CD14-positive monocyte (primary cell): ENCODE results near the gene PISD. TPM values are rescaled to one million over a fixed set of nuclear protein-coding genes. Genes with fewer than 3 reads are reported as not detected.
"Not testable (repeated sequence)": the region's sequence is repeated elsewhere in the genome, so short reads cannot be mapped to it uniquely, and the experiment has no call there.

Experiments used
- DNase-seq, 3 donors: peaks; one replicate each; pipeline ENCODE4 v3.0.0-alpha.2; 2011 to 2022
- H2AFZ ChIP-seq: 2 replicates; pipeline ENCODE4 v1.6.0; 2012; ENCODE audit warnings: mild to moderate bottlenecking, low read depth, low read length, inconsistent platforms; ENCODE audit not compliant: insufficient read depth, poor library complexity, severe bottlenecking
- H3K27ac ChIP-seq, 2 donors: 1 replicate in 1 of 2; 2 replicates in 1 of 2; pipeline ENCODE4 v1.5.1; 2012 to 2013; ENCODE audit warnings: low read length in 2 of 2, control low read depth in 1 of 2, inconsistent platforms in 1 of 2, low read depth in 1 of 2, mild to moderate bottlenecking in 1 of 2
- H3K27me3 ChIP-seq, 2 donors: one replicate each; pipeline versions ENCODE4 v1.6.0 to v1.6.1; 2011 to 2013; ENCODE audit warnings: low read length in 2 of 2; ENCODE audit not compliant: control insufficient read depth in 2 of 2, insufficient read depth in 2 of 2
- H3K36me3 ChIP-seq, 2 donors: replicated peaks in 1 of 2; 1 replicate in 1 of 2; 2 replicates in 1 of 2; pipeline versions ENCODE4 v1.5.1 to v1.6.1; 2012 to 2013; ENCODE audit warnings: low read length in 2 of 2, control low read depth in 1 of 2, inconsistent platforms in 1 of 2, mild to moderate bottlenecking in 1 of 2; ENCODE audit not compliant: insufficient read depth in 2 of 2, control insufficient read depth in 1 of 2
- H3K4me1 ChIP-seq, 2 donors: 1 replicate in 1 of 2; 2 replicates in 1 of 2; pipeline versions ENCODE4 v1.5.1 to v1.6.1; 2012 to 2013; ENCODE audit warnings: low read length in 2 of 2, control low read depth in 1 of 2, inconsistent platforms in 1 of 2, mild to moderate bottlenecking in 1 of 2, moderate library complexity in 1 of 2; ENCODE audit not compliant: insufficient read depth in 2 of 2, control insufficient read depth in 1 of 2
- H3K4me2 ChIP-seq: replicated peaks from 2 replicates; pipeline ENCODE3; 2012; ENCODE audit warnings: low read length, moderate library complexity, mild to moderate bottlenecking; ENCODE audit not compliant: poor library complexity, severe bottlenecking; ENCODE audit errors: extremely low read depth
- H3K4me3 ChIP-seq, 3 experiments: fragments of 200-600 bp in 1 of 3; sonication (generic) in 1 of 3; replicated peaks in 1 of 3; 1 replicate in 2 of 3; 2 replicates in 1 of 3; pipeline ENCODE4 v1.5.1; 2011 to 2013; ENCODE audit warnings: low read length in 3 of 3, mild to moderate bottlenecking in 3 of 3, control low read depth in 2 of 3, low read depth in 2 of 3, inconsistent platforms in 1 of 3, moderate library complexity in 1 of 3
- H3K79me2 ChIP-seq: 2 replicates; pipeline ENCODE4 v1.6.0; 2012; ENCODE audit warnings: mild to moderate bottlenecking, control low read depth, inconsistent platforms, low read length, moderate library complexity; ENCODE audit not compliant: insufficient read depth
- H3K9ac ChIP-seq: 2 replicates; pipeline ENCODE4 v1.6.0; 2017; ENCODE audit warnings: low read length, mild to moderate bottlenecking; ENCODE audit not compliant: insufficient read depth, poor library complexity, severe bottlenecking
- H3K9me3 ChIP-seq, 2 donors: replicated peaks in 1 of 2; 1 replicate in 1 of 2; 2 replicates in 1 of 2; pipeline versions ENCODE4 v1.5.1 to v1.6.1; 2012 to 2013; ENCODE audit warnings: low read length in 2 of 2, control low read depth in 1 of 2; ENCODE audit not compliant: control insufficient read depth in 1 of 2, insufficient read depth in 1 of 2
- H4K20me1 ChIP-seq: 2 replicates; pipeline ENCODE4 v1.6.0; 2012; ENCODE audit warnings: mild to moderate bottlenecking, low read length, control low read depth, moderate library complexity; ENCODE audit not compliant: insufficient read depth
- H3K27ac Mint-ChIP-seq, 7 donors: one replicate each; pipeline ENCODE4 v1.8.0; 2020; ENCODE audit warnings: mild to moderate bottlenecking in 7 of 7, mixed read lengths in 7 of 7, moderate library complexity in 6 of 7, inconsistent platforms in 2 of 7
- H3K27me3 Mint-ChIP-seq, 3 donors: one replicate each; pipeline ENCODE4 v1.8.0; 2021 to 2022; ENCODE audit warnings: low read depth in 3 of 3, mild to moderate bottlenecking in 3 of 3, mixed read lengths in 3 of 3, moderate library complexity in 3 of 3, inconsistent platforms in 1 of 3
- H3K36me3 Mint-ChIP-seq, 2 donors: one replicate each; pipeline ENCODE4 v1.8.0; 2020; ENCODE audit warnings: mixed read lengths in 2 of 2, inconsistent platforms in 1 of 2, mild to moderate bottlenecking in 1 of 2
- H3K4me1 Mint-ChIP-seq: one replicate; pipeline ENCODE4 v1.8.0; 2020; ENCODE audit warnings: mild to moderate bottlenecking, mixed read lengths
- H3K4me3 Mint-ChIP-seq, 2 donors: one replicate each; pipeline ENCODE4 v1.8.0; 2020; ENCODE audit warnings: mild to moderate bottlenecking in 2 of 2, mixed read lengths in 2 of 2, moderate library complexity in 1 of 2
- H3K9me3 Mint-ChIP-seq, 7 donors: one replicate each; pipeline ENCODE4 v1.8.0; 2020 to 2022; ENCODE audit warnings: mixed read lengths in 7 of 7, mild to moderate bottlenecking in 6 of 7, moderate library complexity in 6 of 7, inconsistent platforms in 2 of 7
- CTCF ChIP-seq: fragments of 200-600 bp; IDR thresholded peaks from one replicate; pipeline ENCODE4 v1.8.0; 2022; ENCODE audit warnings: antibody characterized with exemption, mild to moderate bottlenecking
- WGBS: methylation state at CpG from one replicate; pipeline ENCODE4 v1.1.5; 2013; ENCODE audit warnings: missing lambda C conversion rate; ENCODE audit not compliant: insufficient coverage; 5-methylcytosine and 5-hydroxymethylcytosine counted together
- intact Hi-C, 2 donors: fragments of 100-400 bp; cut with micrococcal nuclease; formaldehyde crosslinking; loops; one replicate each; pipeline versions ENCODE4 v1.15.0 to v1.15.1; 2023
- polyA minus RNA-seq: library from RNA; depleted of rRNA, polyadenylated mRNA; stranded (reverse); fragments of >200 nt; gene quantifications from 2 replicates; pipeline ENCODE4 v1.2.3, GENCODE V29; 2012
- polyA plus RNA-seq, 3 donors: library from polyadenylated mRNA; depleted of rRNA in 1 of 3; unstranded in 2 of 3; stranded (reverse) in 1 of 3; fragments of 300-500 nt in 2 of 3; fragments of >200 nt in 1 of 3; fragmentation: Illumina TruSeq in 2 of 3; gene quantifications; 1 replicate in 2 of 3; 2 replicates in 1 of 3; pipeline ENCODE4 v1.2.3, GENCODE V29; 2012 to 2021
- total RNA-seq, 12 experiments: library from RNA in 1 of 12; stranded (reverse) in 1 of 12; fragments of 120-200 nt in 1 of 12; gene quantifications; one replicate each; pipeline ENCODE4 v1.2.4 and lab custom pipeline; 2013 to 2026; ENCODE audit warnings: mixed read lengths in 6 of 12, inconsistent platforms in 1 of 12

PISD gene
- total RNA-seq (2013): 99.9 TPM
- polyA plus RNA-seq (100 to 1,000 TPM in 1 of 3 donors, 10 to 100 TPM in 2; 38.1 to 112 (median 45.3) TPM), polyA minus RNA-seq (75.8 and 78.3 TPM in 2 replicates), total RNA-seq (lab: John Stamatoyannopoulos, UW) (42.6 to 82.2 (median 68.8) reads per million in 11 experiments)

DNA sequence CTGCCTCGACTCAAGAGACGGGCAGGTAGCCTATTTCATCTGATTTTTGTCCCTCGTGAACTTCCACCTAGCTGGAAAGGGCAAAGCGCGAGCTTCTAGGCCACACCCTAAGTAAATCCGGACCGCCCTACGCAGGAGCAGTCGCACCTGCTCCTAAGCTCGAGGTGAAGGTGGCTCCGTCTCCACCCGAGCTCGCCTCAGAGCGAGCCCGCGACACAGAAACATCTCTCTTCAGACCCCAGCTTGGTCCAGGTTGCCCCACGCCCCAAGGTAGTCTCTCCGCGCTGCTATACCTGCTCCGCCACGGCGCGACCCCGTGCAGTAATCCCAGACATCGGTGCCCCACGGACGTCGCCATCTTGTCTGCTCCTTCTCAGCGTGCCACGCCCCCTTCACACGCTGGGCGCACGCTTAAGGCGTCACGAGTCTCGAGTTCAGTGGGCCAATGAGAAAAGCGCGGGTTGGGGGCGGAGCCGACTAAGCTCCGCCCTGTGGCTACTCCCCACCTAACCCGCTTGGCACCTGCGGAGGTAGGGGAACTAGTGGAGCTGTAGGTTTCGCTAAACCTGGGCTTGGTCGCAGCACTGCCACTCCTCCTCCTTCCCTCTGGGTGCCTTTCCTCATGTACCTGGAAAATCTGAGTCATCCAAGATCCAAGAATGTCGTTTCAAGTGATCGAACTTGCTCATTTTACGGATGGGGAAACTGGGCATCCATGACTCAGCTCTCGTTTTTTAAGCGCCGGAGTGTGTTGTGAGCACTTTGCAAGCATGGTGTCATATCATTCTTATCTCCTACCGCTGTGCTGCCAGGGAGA, at the start of gene PISD:
PISD (minus strand) TSS at position 365 of the 817 bp plus-strand sequence; CDS start at position 358, 7 bp downstream.
- no peaks in the 10 kb centered on the region for H4K20me1 ChIP-seq
- H3K9me3 ChIP-seq: no peaks in the 10 kb centered on the region
- peak; percentile 93 to 95 (median 94) for DNase-seq
- 1% methylated on average over 41 of the region's 52 CpGs for WGBS
- H3K4me1 ChIP-seq: peaks cover 23 to 29% of the 10 kb centered on the region in 2 donors
- H3K36me3 ChIP-seq: no peaks in the 10 kb centered on the region
- no peaks in the 10 kb centered on the region for H3K9me3 Mint-ChIP-seq
- H3K4me3 Mint-ChIP-seq: peak within 1 kb of the TSS; percentile 99 to 100
- H2AFZ ChIP-seq: peak within 1 kb of the TSS; percentile 95
- intact Hi-C loops: loop anchor here (2.0 to 10.0 kb wide), 4 partner anchors 15 to 283 kb away; partner anchors contain the start of genes YWHAH (in 2 of the 2), DEPDC5 (in 1 of the 2) and PRR14L (in 1 of the 2)
- H3K27ac ChIP-seq: peak within 1 kb of the TSS; percentile 62 to 95
- H3K79me2 ChIP-seq: peaks cover 48% of the 10 kb centered on the region
- no peaks in the 10 kb centered on the region for H3K27me3 ChIP-seq
- H3K4me3 ChIP-seq: peak within 1 kb of the TSS; percentile 57 to 100 (median 92)
- TF ChIP-seq CTCF: no peak
- H3K27ac Mint-ChIP-seq: peak within 1 kb of the TSS; percentile 94 to 97 (median 96)
- H3K27me3 Mint-ChIP-seq: peaks cover 0 to 1% (median 0%) of the 10 kb centered on the region in 3 donors
- H3K36me3 Mint-ChIP-seq: peaks cover 0 to 2% of the 10 kb centered on the region in 2 donors
- peaks cover 23% of the 10 kb centered on the region for H3K4me1 Mint-ChIP-seq
- H3K4me2 ChIP-seq: peak within 1 kb of the TSS; percentile 100
- peak within 1 kb of the TSS; percentile 83 for H3K9ac ChIP-seq

GRCh38 chr22:31711226-31711625, 49.2 kb upstream of the PISD start:
- peaks cover 57 to 89% of the 10 kb centered on the region in 2 donors for H3K36me3 Mint-ChIP-seq
- H3K4me2 ChIP-seq, H3K4me1 ChIP-seq, H3K9me3 ChIP-seq, H3K27me3 Mint-ChIP-seq, intact Hi-C loops, H3K4me3 ChIP-seq, H3K27ac ChIP-seq, H3K27me3 ChIP-seq, H2AFZ ChIP-seq, H3K4me1 Mint-ChIP-seq, H3K9me3 Mint-ChIP-seq, H3K9ac ChIP-seq, H3K4me3 Mint-ChIP-seq, DNase-seq: not testable (repeated sequence)
- H3K79me2 ChIP-seq: peaks cover 35% of the 10 kb centered on the region
- H3K36me3 ChIP-seq: peaks cover 57 to 92% of the 10 kb centered on the region in 2 donors
- WGBS: no CpG with 5 or more reads among the region's 12 CpGs
- peak overlapping the region in 3 of 7 donors; percentile 19 to 51 (median 21) for H3K27ac Mint-ChIP-seq
- peaks cover 43% of the 10 kb centered on the region for H4K20me1 ChIP-seq
